ENCODE measurements around the gene BDH2. TPM values are rescaled to one million over a fixed set of nuclear protein-coding genes. Genes with fewer than 3 reads are reported as not detected.
A peak's percentile ranks its signal among the peaks of the same experiment; 100 is the strongest.

BDH2 gene
- polyA plus RNA-seq, 1 of the 3 experiments (the other 2 are of a cell fraction), result 57.8 TPM

DNA sequence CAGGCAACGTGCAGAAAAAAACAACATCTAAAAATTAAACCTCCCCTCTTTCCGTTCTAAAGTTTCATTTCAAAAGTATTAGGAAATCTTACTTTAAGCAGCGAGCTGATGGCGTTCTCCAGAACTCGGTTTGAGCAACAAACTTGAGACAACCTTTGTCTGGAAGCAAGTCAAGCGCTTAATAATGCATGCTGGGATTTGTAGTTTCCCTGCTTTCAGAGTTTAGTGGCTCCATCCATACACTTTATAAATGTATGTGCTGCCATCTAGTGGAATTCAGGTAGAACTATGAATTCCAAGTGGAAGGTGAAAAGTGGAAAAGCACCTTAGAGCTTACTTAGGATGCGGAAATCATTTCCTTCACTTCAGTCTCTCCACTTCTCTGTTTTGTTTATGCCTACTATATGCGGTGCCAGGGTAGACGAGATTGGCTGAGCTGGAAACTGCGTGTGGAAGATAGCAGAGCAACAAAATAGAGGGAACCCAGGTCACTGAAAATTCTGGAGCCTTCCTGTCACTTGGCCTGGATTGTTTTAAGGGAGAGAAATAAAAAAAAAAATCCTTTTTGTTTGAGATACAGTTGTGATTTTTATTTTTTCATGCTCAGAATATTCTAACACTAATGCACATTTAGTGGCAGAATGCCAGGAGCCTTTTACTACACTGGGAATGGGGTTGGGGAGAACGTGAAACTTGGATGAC is at the start of gene BDH2 (continued):
- no peak for TF ChIP-seq REST (IDR thresholded peaks at IDR 0.05; ENCODE audit: low read depth, low read length)
- TF ChIP-seq TAF1 (IDR thresholded peaks at IDR 0.05; ENCODE audit: borderline replicate concordance, low read depth, low read length), result 0 out of 2 replicates have a peak, but pooled peaks have one; percentile 31

DNA sequence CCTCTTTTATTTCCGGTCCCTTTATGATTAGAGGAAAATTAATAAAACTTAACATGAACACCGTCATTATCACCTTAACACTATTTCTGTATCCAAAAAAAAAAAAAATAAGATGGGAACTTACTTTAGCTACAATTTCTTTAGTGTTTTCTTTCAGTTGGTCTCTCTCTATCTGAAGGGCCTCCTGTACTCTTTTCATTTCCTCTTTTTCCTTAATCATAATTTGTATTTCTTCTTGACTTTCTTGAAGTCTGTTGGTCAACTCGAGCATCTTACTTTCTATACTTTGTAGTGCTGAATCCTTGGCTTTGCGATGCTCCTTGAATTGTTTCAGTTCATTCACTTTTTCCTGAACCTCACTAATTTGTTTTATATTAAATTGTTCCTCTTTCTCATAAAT is 45.3 kb upstream of the BDH2 start:
- H3K9me2 ChIP-seq, result no peaks in the 10 kb centered on the region
- no peaks in the 10 kb centered on the region for H3K79me2 ChIP-seq (ENCODE audit: insufficient read depth)
- no peaks in the 10 kb centered on the region for H3K9me3 ChIP-seq
- no peaks in the 10 kb centered on the region for H3K27me3 ChIP-seq (ENCODE audit: insufficient read depth)
- peaks cover 10% of the 10 kb centered on the region for H3F3A ChIP-seq (replicated peaks; ENCODE audit: insufficient read depth)
- peaks cover 0 to 2% of the 10 kb centered on the region in 2 experiments; a peak in 1 of 4 replicates for H3K4me1 ChIP-seq (ENCODE audit: control insufficient read depth in 1 of 2, insufficient read depth in 2 of 2, low read depth in 1 of 2, low read length in 1 of 2)
- TF ChIP-seq GATA2 (CRISPR knock-in tag; IDR thresholded peaks at IDR 0.05) (no peak), IRF3 (IDR thresholded peaks at IDR 0.05; ENCODE audit: low read depth, low read length) (no peak), REST (IDR thresholded peaks at IDR 0.05; ENCODE audit: low read depth, low read length) (no peak), FOXM1 (IDR thresholded peaks at IDR 0.05; ENCODE audit: low read depth) (no peak), NFIC (IDR thresholded peaks at IDR 0.05; ENCODE audit: borderline replicate concordance) (no peak), FOSL2 (IDR thresholded peaks at IDR 0.05; ENCODE audit: borderline replicate concordance, low read depth) (no peak), SIN3A (IDR thresholded peaks at IDR 0.05; ENCODE audit: borderline replicate concordance, low read depth, low read length) (no peak), RFX5 (IDR thresholded peaks at IDR 0.05; ENCODE audit: low read length) (no peak), YY1 (IDR thresholded peaks at IDR 0.05; ENCODE audit: low read depth) (no peak), MXI1 (IDR thresholded peaks at IDR 0.05; ENCODE audit: low read depth, low read length) (no peak), USF1 (IDR thresholded peaks at IDR 0.05; ENCODE audit: borderline replicate concordance, low read depth) (no peak)
- no peaks in the 10 kb centered on the region for H4K20me1 ChIP-seq (ENCODE audit: insufficient read depth)
- ChIA-PET POLR2A (no interaction called here), CTCF (interaction anchor here (1.4 kb wide), 1 partner anchor 9 kb away, joined by 3 read pairs; no protein-coding TSS in a partner anchor)
- no peak overlapping the region for H3K9ac ChIP-seq
- no peak overlapping the region for H3K4me2 ChIP-seq
- no peak overlapping the region for H2AFZ ChIP-seq (ENCODE audit: low read depth)
- WGBS (ENCODE audit: low lambda C conversion rate), result 94% methylated on average over 4 of the region's 4 CpGs
- no peak overlapping the region for H3K4me3 ChIP-seq (ENCODE audit: low read depth in 2 of 2, low read length in 1 of 2)
- no peak for DNase-seq
- peaks cover 58 to 76% of the 10 kb centered on the region in 2 experiments for H3K36me3 ChIP-seq (replicated peaks in 1 of 2; ENCODE audit: control insufficient read depth in 1 of 2, insufficient read depth in 2 of 2, low read length in 1 of 2)
- H3K27ac ChIP-seq (ENCODE audit: low read depth in 2 of 2, low read length in 1 of 2), result no peak overlapping the region

Data from SK-N-SH (cell line).